H1 (cell line): ENCODE measurements around the gene KIF26B. TPM values are rescaled to one million over a fixed set of nuclear protein-coding genes. Genes with fewer than 3 reads are reported as not detected.
A peak's percentile ranks its signal among the peaks of the same experiment; 100 is the strongest.

Experiments used
- BACH1 ChIP-seq: IDR thresholded peaks from 2 replicates; pipeline ENCODE4 v1.6.1; 2012; ENCODE audit warnings: low read length, improper control_type of control experiment
- KDM1A ChIP-seq: fragments of 200-600, 300-600 bp; sonication (generic); IDR thresholded peaks from 2 replicates; pipeline ENCODE4 v1.7.1; 2016; ENCODE audit warnings: mild to moderate bottlenecking, low read length, borderline replicate concordance
- PHF8 ChIP-seq: fragments of 200-600 bp; sonication (generic); conservative IDR thresholded peaks from 2 replicates; pipeline ENCODE4 v1.7.1; 2012; ENCODE audit warnings: low read depth, mild to moderate bottlenecking, inconsistent platforms, low read length, moderate library complexity
- SUZ12 ChIP-seq: fragments of 200-600 bp; sonication (generic); IDR thresholded peaks from 2 replicates; pipeline ENCODE4 v1.6.1; 2012; ENCODE audit warnings: mild to moderate bottlenecking, inconsistent platforms, low read length, moderate library complexity, mixed read lengths
- polyA plus RNA-seq, 7 experiments: library from polyadenylated mRNA; depleted of rRNA in 3 of 7; stranded (reverse) in 5 of 7; unstranded in 2 of 7; fragments of >200 nt in 5 of 7; fragments of 200-250 nt in 2 of 7; gene quantifications; 1 replicate in 5 of 7; 2 replicates in 1 of 7; 4 replicates in 1 of 7; pipeline versions ENCODE4 v1.2.1 to v1.2.3, GENCODE V29; 2011 to 2013; ENCODE audit warnings: missing spikeins in 2 of 7, mixed read lengths in 2 of 7
- total RNA-seq: library from RNA; stranded (reverse); fragmentation: NEBNext Ultra II Directional; extraction: Animal tissue kit (Norgen Biotek cat#: 25700); gene quantifications from 2 replicates; pipeline ENCODE4 v1.2.1, GENCODE V29; 2021
- TF ChIP-seq, protein P1 (sequence below): IDR thresholded peaks from 2 replicates; pipeline ENCODE4 v1.6.1; 2012; ENCODE audit warnings: inconsistent platforms

The KIF26B gene
- total and polyA plus RNA-seq, 2 of the 8 experiments (the other 6 are each of a cell fraction or from before 2014, with no cell fraction given): 0.06 to 0.28 TPM

DNA sequence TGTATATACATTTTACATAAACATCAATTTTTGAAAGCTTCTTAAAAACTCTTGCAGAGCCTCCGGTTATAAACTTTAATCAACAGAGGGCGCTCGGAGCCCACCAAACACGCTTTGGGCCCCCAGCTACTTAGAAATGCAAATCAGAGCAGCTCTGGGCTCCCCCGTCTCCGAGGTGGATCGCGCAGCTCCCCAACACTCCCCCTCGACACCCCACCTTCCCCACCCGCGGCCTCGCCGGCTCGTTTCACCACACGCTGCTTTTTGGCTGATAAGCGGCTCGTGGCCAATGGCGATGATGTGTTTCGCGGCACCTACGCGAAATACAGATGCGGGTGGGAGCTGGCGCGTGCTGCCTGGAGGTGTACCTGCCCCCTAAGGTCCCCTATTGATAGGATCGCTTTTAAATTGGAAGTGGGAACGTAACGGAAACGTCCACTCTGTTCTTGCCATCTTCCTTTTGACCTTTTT is 1.7 kb upstream of the KIF26B start (continued):
- TF ChIP-seq SUZ12 (no peak), BACH1 (peak; percentile 28), KDM1A (0 out of 2 replicates have a peak, but pooled peaks have one; percentile 63), PHF8 (no peak)
- TF ChIP-seq, protein P1, sequence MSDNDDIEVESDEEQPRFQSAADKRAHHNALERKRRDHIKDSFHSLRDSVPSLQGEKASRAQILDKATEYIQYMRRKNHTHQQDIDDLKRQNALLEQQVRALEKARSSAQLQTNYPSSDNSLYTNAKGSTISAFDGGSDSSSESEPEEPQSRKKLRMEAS: peak; percentile 28; the same call in 1 of the 2 replicates
- TF ChIP-seq, all 59 proteins: peak for 7
